B cell (primary cell): ENCODE measurements around the gene RIPOR3. TPM values are rescaled to one million over a fixed set of nuclear protein-coding genes. Genes with fewer than 3 reads are reported as not detected.
A peak's percentile ranks its signal among the peaks of the same experiment; 100 is the strongest.

Source experiments
- ATAC-seq: fragments of 200-7000 bp; cut with Tn5 transposase; one replicate; pipeline ENCODE4 v1.10.0; 2021; ENCODE audit warnings: low read depth, mild to moderate bottlenecking, moderate number of reproducible peaks, moderate library complexity
- CTCF ChIA-PET: fragments of 350-600 bp; sonication (Branson Sonifier 250); formaldehyde crosslinking; loops from one replicate; lab custom pipeline; 2021; ENCODE audit warnings: antibody characterized with exemption, inconsistent platforms; lab: Charles Lee
- POLR2A ChIA-PET: fragments of 350-600 bp; sonication (Branson Sonifier 250); formaldehyde crosslinking; loops from one replicate; lab custom pipeline; 2021; ENCODE audit warnings: antibody characterized with exemption; lab: Charles Lee
- DNase-seq: peaks from one replicate; pipeline ENCODE4 v3.0.0; 2013
- H2AFZ ChIP-seq: 2 replicates; pipeline ENCODE4 v1.6.1; 2012; ENCODE audit warnings: mild to moderate bottlenecking, low read depth, low read length; ENCODE audit not compliant: insufficient read depth, poor library complexity, severe bottlenecking
- H3K27ac ChIP-seq, 2 donors: 1 replicate in 1 of 2; 2 replicates in 1 of 2; pipeline ENCODE4 v1.5.1; 2012 to 2013; ENCODE audit warnings: low read length in 2 of 2, mild to moderate bottlenecking in 2 of 2, moderate library complexity in 1 of 2
- H3K27me3 ChIP-seq, 4 experiments: fragments of 200-600 bp in 1 of 4; sonication (generic) in 1 of 4; replicated peaks in 1 of 4; 1 replicate in 2 of 4; 2 replicates in 2 of 4; pipeline versions ENCODE4 v1.6.1 to v1.7.0; 2013 to 2016; ENCODE audit warnings: low read length in 3 of 4, mild to moderate bottlenecking in 2 of 4, mixed read lengths in 1 of 4, moderate library complexity in 1 of 4; ENCODE audit not compliant: insufficient read depth in 4 of 4, control insufficient read depth in 3 of 4; ENCODE audit errors: control extremely low read depth in 1 of 4
- H3K36me3 ChIP-seq, 2 experiments: replicated peaks in 1 of 2; 1 replicate in 1 of 2; 2 replicates in 1 of 2; pipeline versions ENCODE4 v1.6.1 to v1.7.1; 2013; ENCODE audit warnings: low read length in 1 of 2; ENCODE audit not compliant: insufficient read depth in 2 of 2, control insufficient read depth in 1 of 2; ENCODE audit errors: control extremely low read depth in 1 of 2, extremely low read depth in 1 of 2
- H3K4me1 ChIP-seq, 2 donors: fragments of 200-600 bp in 1 of 2; sonication (generic) in 1 of 2; 1 replicate in 1 of 2; 2 replicates in 1 of 2; pipeline versions ENCODE4 v1.5.1 to v1.6.1; 2013 to 2017; ENCODE audit warnings: low read length in 2 of 2; ENCODE audit not compliant: control insufficient read depth in 2 of 2, insufficient read depth in 2 of 2
- H3K4me2 ChIP-seq: replicated peaks from 2 replicates; pipeline ENCODE3; 2012; ENCODE audit warnings: mild to moderate bottlenecking, low read depth, low read length; ENCODE audit not compliant: poor library complexity, severe bottlenecking
- H3K4me3 ChIP-seq, 5 experiments: fragments of 200-600 bp in 1 of 5; sonication (generic) in 1 of 5; 1 replicate in 3 of 5; 2 replicates in 2 of 5; pipeline versions ENCODE4 v1.5.1 to v1.7.0; 2011 to 2016; ENCODE audit warnings: low read length in 4 of 5, mild to moderate bottlenecking in 4 of 5, low read depth in 2 of 5, control low read depth in 1 of 5, moderate library complexity in 1 of 5; ENCODE audit not compliant: insufficient read depth in 1 of 5; ENCODE audit errors: control extremely low read depth in 1 of 5, extremely low read depth in 1 of 5
- H3K79me2 ChIP-seq: fragments of 200-600 bp; sonication (generic); one replicate; pipeline ENCODE4 v1.6.0; 2016; ENCODE audit warnings: low read length; ENCODE audit not compliant: control insufficient read depth, insufficient read depth
- H3K9ac ChIP-seq: fragments of 200-600 bp; sonication (generic); 2 replicates; pipeline ENCODE4 v1.6.1; 2017; ENCODE audit warnings: mild to moderate bottlenecking, low read length, moderate library complexity
- H3K9me3 ChIP-seq, 3 donors: one replicate each; pipeline versions ENCODE4 v1.6.1 to v1.7.1; 2013; ENCODE audit warnings: low read length in 2 of 3; ENCODE audit not compliant: control insufficient read depth in 2 of 3, insufficient read depth in 1 of 3; ENCODE audit errors: control extremely low read depth in 1 of 3
- H4K20me1 ChIP-seq: 2 replicates; pipeline ENCODE4 v1.6.0; 2012; ENCODE audit warnings: mild to moderate bottlenecking, low read length; ENCODE audit not compliant: insufficient read depth, control insufficient read depth, poor library complexity, severe bottlenecking
- H3K27ac Mint-ChIP-seq: one replicate; pipeline ENCODE4 v1.8.0; 2021; ENCODE audit warnings: mixed read lengths
- H3K27me3 Mint-ChIP-seq: one replicate; pipeline ENCODE4 v1.8.0; 2021; ENCODE audit warnings: mixed read lengths
- H3K4me1 Mint-ChIP-seq: one replicate; pipeline ENCODE4 v1.8.0; 2021; ENCODE audit warnings: mixed read lengths
- H3K4me3 Mint-ChIP-seq: one replicate; pipeline ENCODE4 v1.8.0; 2021; ENCODE audit warnings: mixed read lengths
- H3K9me3 Mint-ChIP-seq: one replicate; pipeline ENCODE4 v1.8.0; 2022; ENCODE audit warnings: mixed read lengths; ENCODE audit not compliant: insufficient read depth
- EZH2 ChIP-seq: IDR thresholded peaks from 2 replicates; pipeline ENCODE4 v1.6.1; 2012; ENCODE audit warnings: borderline replicate concordance, low read depth, mild to moderate bottlenecking, moderate library complexity, low read length; ENCODE audit not compliant: insufficient read depth, poor library complexity, severe bottlenecking
- WGBS: methylation state at CpG from one replicate; pipeline ENCODE4 v1.1.5; 2013; ENCODE audit warnings: missing lambda C conversion rate; ENCODE audit not compliant: insufficient coverage; 5-methylcytosine and 5-hydroxymethylcytosine counted together
- intact Hi-C: fragments of 100-400 bp; cut with micrococcal nuclease; formaldehyde crosslinking; loops from one replicate; pipeline ENCODE4 v1.10.0; 2022
- polyA plus RNA-seq: library from polyadenylated mRNA; depleted of rRNA; stranded (reverse); fragments of >200 nt; gene quantifications from 2 replicates; pipeline ENCODE4 v1.2.3, GENCODE V29; 2012
- total RNA-seq, 2 donors: library from RNA; stranded (reverse); fragments of 120-200 nt in 1 of 2; gene quantifications; 1 replicate in 1 of 2; 2 replicates in 1 of 2; pipeline versions ENCODE4 v1.2.3 to v1.2.4, GENCODE V29; 2013 to 2022
- TF ChIP-seq, protein P1 (sequence below): fragments of 200-600 bp; IDR thresholded peaks from one replicate; pipeline ENCODE4 v1.8.0; 2022; ENCODE audit warnings: antibody characterized with exemption, mild to moderate bottlenecking

Gene RIPOR3
- total and polyA plus RNA-seq, 2 donors (not counting 1 experiment from before 2014, with no cell fraction given), result 0.09 to 0.27 TPM

DNA sequence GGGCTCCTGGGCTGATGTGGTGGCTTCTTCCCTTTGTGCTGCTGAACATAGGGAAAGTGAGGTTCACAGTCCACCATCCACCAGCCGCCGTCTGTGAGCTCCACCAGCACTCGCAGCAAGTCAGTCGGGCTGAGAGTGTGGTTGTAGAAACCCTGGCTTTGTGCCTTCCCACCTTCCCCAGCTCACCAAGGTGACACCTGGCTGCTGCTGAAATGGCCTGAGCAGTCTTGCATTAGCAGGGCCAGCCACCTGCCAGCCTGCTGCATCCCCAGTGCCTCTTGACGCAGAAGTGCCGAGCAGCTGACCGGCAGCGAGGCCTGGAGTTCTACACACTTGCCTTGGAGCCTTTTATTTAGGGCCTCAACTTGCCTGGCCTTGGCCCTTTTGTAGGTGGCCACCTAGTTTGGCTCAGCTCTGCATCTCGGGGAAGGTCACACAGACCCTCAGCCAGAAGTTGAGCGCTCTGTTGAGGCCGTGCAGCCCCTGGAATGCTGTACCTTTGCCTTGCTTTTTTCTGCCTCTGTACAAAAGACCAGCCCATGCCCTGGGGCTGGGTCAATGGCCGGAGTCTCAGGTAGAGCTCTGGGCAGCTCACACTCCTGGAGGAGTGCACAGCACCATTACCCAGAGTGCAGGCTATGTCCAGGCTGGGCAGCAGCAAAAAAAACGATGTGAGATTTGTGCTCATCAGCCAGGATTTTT, 104.7 kb downstream of the RIPOR3 start:
- peaks cover 9 to 69% of the 10 kb centered on the region in 2 experiments for H3K36me3 ChIP-seq
- POLR2A ChIA-PET, result no interaction called here

DNA sequence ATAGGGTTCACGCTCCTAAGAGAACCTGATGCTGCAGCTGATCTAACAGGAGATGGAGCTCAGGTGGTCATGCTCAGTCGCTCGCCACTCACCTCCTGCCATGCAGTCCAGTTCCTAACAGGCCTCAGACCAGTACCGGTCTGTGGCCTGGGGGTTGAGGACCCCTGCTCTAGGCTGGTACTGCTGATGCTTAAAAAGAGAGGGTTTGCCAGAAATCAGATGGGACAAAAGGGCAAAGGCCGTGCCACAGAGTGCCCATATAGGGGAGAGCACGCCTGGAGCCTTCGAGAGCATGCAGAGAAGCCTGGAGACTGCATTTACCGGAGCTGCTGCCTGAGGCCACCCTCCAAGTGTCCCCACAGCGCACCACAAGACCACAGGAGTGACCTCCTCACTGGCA, 105.7 kb downstream of the RIPOR3 start:
- 96% methylated on average over 8 of the region's 9 CpGs for WGBS
- Histone ChIP-seq H3K4me2 (no peak overlapping the region), H3K27me3 (no peaks in the 10 kb centered on the region), H3K9ac (no peak overlapping the region), H3K4me1 (peaks cover 20 to 32% of the 10 kb centered on the region in 2 donors), H3K36me3 (peaks cover 9 to 79% of the 10 kb centered on the region in 2 experiments), H3K4me3 (no peak overlapping the region), H2AFZ (no peak overlapping the region), H3K79me2 (peaks cover 30% of the 10 kb centered on the region), H3K9me3 (no peaks in the 10 kb centered on the region), H4K20me1 (peaks cover 30% of the 10 kb centered on the region), H3K27ac (no peak overlapping the region)
- POLR2A ChIA-PET, result no interaction called here
- CTCF ChIA-PET, result interaction anchor here (0.7 to 5.9 kb wide), 8 partner anchors 8 to 402 kb away, joined by 3 to 69 read pairs (median 6); no protein-coding TSS in a partner anchor
- Mint-ChIP-seq H3K4me3 (no peak overlapping the region), H3K4me1 (peaks cover 32% of the 10 kb centered on the region), H3K27me3 (no peaks in the 10 kb centered on the region), H3K9me3 (no peaks in the 10 kb centered on the region), H3K27ac (peak overlapping the region; percentile 6)
- ATAC-seq (no peak), DNase-seq (no peak)
- intact Hi-C loops, result no loop called here
- TF ChIP-seq, protein P1, sequence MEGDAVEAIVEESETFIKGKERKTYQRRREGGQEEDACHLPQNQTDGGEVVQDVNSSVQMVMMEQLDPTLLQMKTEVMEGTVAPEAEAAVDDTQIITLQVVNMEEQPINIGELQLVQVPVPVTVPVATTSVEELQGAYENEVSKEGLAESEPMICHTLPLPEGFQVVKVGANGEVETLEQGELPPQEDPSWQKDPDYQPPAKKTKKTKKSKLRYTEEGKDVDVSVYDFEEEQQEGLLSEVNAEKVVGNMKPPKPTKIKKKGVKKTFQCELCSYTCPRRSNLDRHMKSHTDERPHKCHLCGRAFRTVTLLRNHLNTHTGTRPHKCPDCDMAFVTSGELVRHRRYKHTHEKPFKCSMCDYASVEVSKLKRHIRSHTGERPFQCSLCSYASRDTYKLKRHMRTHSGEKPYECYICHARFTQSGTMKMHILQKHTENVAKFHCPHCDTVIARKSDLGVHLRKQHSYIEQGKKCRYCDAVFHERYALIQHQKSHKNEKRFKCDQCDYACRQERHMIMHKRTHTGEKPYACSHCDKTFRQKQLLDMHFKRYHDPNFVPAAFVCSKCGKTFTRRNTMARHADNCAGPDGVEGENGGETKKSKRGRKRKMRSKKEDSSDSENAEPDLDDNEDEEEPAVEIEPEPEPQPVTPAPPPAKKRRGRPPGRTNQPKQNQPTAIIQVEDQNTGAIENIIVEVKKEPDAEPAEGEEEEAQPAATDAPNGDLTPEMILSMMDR, result no peak
- no peak for TF ChIP-seq EZH2

More for the DNA sequence above, 104.7 kb downstream of the RIPOR3 start:
- WGBS, result 96% methylated on average over 11 of the region's 13 CpGs
- Histone ChIP-seq H3K4me2 (no peak overlapping the region), H3K79me2 (peaks cover 23% of the 10 kb centered on the region), H3K9ac (no peak overlapping the region), H3K4me3 (no peak overlapping the region), H3K27me3 (no peaks in the 10 kb centered on the region), H4K20me1 (peaks cover 23% of the 10 kb centered on the region), H3K4me1 (peaks cover 19 to 25% of the 10 kb centered on the region in 2 donors), H2AFZ (no peak overlapping the region), H3K9me3 (no peaks in the 10 kb centered on the region), H3K27ac (no peak overlapping the region)
- CTCF ChIA-PET, result interaction anchor here (0.7 to 5.9 kb wide), 10 partner anchors 9 to 408 kb away, joined by 3 to 69 read pairs (median 3); no protein-coding TSS in a partner anchor
- H3K9me3 Mint-ChIP-seq, result no peaks in the 10 kb centered on the region
- TF ChIP-seq, protein P1, result no peak
- TF ChIP-seq EZH2, result no peak
- intact Hi-C loops, result no loop called here
- no peak overlapping the region for H3K27ac Mint-ChIP-seq
- no peak overlapping the region for H3K4me3 Mint-ChIP-seq
- no peak for DNase-seq
- peaks cover 26% of the 10 kb centered on the region for H3K4me1 Mint-ChIP-seq
- ATAC-seq, result no peak
- no peaks in the 10 kb centered on the region for H3K27me3 Mint-ChIP-seq
